Osteocyte (in vitro differentiated cells): Measurements from ENCODE around the gene LRBA. TPM values are rescaled to one million over a fixed set of nuclear protein-coding genes. Genes with fewer than 3 reads are reported as not detected.

Experiments
- DNase-seq: peaks from one replicate; pipeline ENCODE4 v3.0.0; 2021; ENCODE audit warnings: mixed read lengths; ENCODE audit not compliant: unreplicated experiment; ENCODE audit errors: extremely low spot score
- H3K27ac Mint-ChIP-seq: one replicate; pipeline ENCODE4 v1.8.0; 2021; ENCODE audit warnings: mild to moderate bottlenecking, mixed read lengths; ENCODE audit not compliant: unreplicated experiment
- H3K27me3 Mint-ChIP-seq: one replicate; pipeline ENCODE4 v1.8.0; 2021; ENCODE audit warnings: mixed read lengths; ENCODE audit not compliant: unreplicated experiment
- H3K36me3 Mint-ChIP-seq: one replicate; pipeline ENCODE4 v1.8.0; 2021; ENCODE audit warnings: mixed read lengths; ENCODE audit not compliant: unreplicated experiment
- H3K4me1 Mint-ChIP-seq: one replicate; pipeline ENCODE4 v1.8.0; 2021; ENCODE audit warnings: mixed read lengths; ENCODE audit not compliant: unreplicated experiment
- H3K4me3 Mint-ChIP-seq: one replicate; pipeline ENCODE4 v1.8.0; 2021; ENCODE audit warnings: mild to moderate bottlenecking, moderate library complexity, mixed read lengths; ENCODE audit not compliant: unreplicated experiment
- H3K9me3 Mint-ChIP-seq: one replicate; pipeline ENCODE4 v1.8.0; 2021; ENCODE audit warnings: mixed read lengths; ENCODE audit not compliant: unreplicated experiment
- CTCF ChIP-seq: fragments of 200-600 bp; sonication (generic); IDR thresholded peaks from 2 replicates; pipeline ENCODE4 v1.5.0; 2021; ENCODE audit warnings: antibody characterized with exemption, mild to moderate bottlenecking, moderate library complexity
- total RNA-seq: library from RNA; stranded (reverse); gene quantifications from 2 replicates; pipeline ENCODE4 v1.2.1, GENCODE V29; 2021

LRBA gene
- total RNA-seq, 1 donor from 2014 or later: 40.8 TPM

- Mint-ChIP-seq H3K4me3 (no peak overlapping the region), H3K36me3 (peaks cover 8% of the 10 kb centered on the region), H3K27me3 (no peaks in the 10 kb centered on the region), H3K4me1 (peaks cover 19% of the 10 kb centered on the region), H3K27ac (no peak overlapping the region), H3K9me3 (peaks cover 12% of the 10 kb centered on the region)
- no peak for TF ChIP-seq CTCF
- no peak for DNase-seq
Observed at GRCh38 chr4:150974750-150975149, 40.3 kb downstream of the LRBA start.

GRCh38 chr4:150974252-150974640 is 40.8 kb downstream of the LRBA start:
- DNase-seq: no peak
- Mint-ChIP-seq H3K4me1 (peaks cover 19% of the 10 kb centered on the region), H3K4me3 (no peak overlapping the region), H3K36me3 (peaks cover 8% of the 10 kb centered on the region), H3K9me3 (peaks cover 11% of the 10 kb centered on the region), H3K27me3 (no peaks in the 10 kb centered on the region), H3K27ac (no peak overlapping the region)
- TF ChIP-seq CTCF: no peak

- peaks cover 19% of the 10 kb centered on the region for H3K4me1 Mint-ChIP-seq
- TF ChIP-seq CTCF: no peak
- DNase-seq: no peak
- H3K27ac Mint-ChIP-seq: no peak overlapping the region
- peaks cover 5% of the 10 kb centered on the region for H3K36me3 Mint-ChIP-seq
- H3K4me3 Mint-ChIP-seq: no peak overlapping the region
- H3K9me3 Mint-ChIP-seq: peaks cover 6% of the 10 kb centered on the region
- H3K27me3 Mint-ChIP-seq: no peaks in the 10 kb centered on the region
Observed at GRCh38 chr4:150973626-150974251, 41.3 kb downstream of the LRBA start.

GRCh38 chr4:150972592-150972991 is 42.5 kb downstream of the LRBA start:
- DNase-seq: no peak
- peaks cover 19% of the 10 kb centered on the region for H3K4me1 Mint-ChIP-seq
- no peak overlapping the region for H3K4me3 Mint-ChIP-seq
- no peaks in the 10 kb centered on the region for H3K36me3 Mint-ChIP-seq
- no peak overlapping the region for H3K27ac Mint-ChIP-seq
- no peak for TF ChIP-seq CTCF
- no peaks in the 10 kb centered on the region for H3K9me3 Mint-ChIP-seq
- H3K27me3 Mint-ChIP-seq: no peaks in the 10 kb centered on the region

- no peak overlapping the region for H3K4me3 Mint-ChIP-seq
- TF ChIP-seq CTCF: peak; percentile 24
- peaks cover 19% of the 10 kb centered on the region for H3K4me1 Mint-ChIP-seq
- no peaks in the 10 kb centered on the region for H3K27me3 Mint-ChIP-seq
- DNase-seq: no peak
- no peak overlapping the region for H3K27ac Mint-ChIP-seq
- H3K9me3 Mint-ChIP-seq: no peaks in the 10 kb centered on the region
- H3K36me3 Mint-ChIP-seq: no peaks in the 10 kb centered on the region
Observed at GRCh38 chr4:150971901-150972300, 43.2 kb downstream of the LRBA start.
